Testis (tissue), 2 donors: ENCODE data around the gene BHLHE40.

Source experiments
- CTCF ChIP-seq, 3 experiments: fragments of 450-650 bp in 2 of 3; fragments of 200-600 bp in 1 of 3; sonication (generic) in 1 of 3; IDR thresholded peaks; one replicate each; pipeline ENCODE4 v1.5.1; 2016 to 2019; ENCODE audit warnings: antibody characterized with exemption in 3 of 3, mild to moderate bottlenecking in 2 of 3, moderate library complexity in 1 of 3
- POLR2A ChIP-seq: fragments of 450-650 bp; IDR thresholded peaks from one replicate; pipeline ENCODE4 v1.6.1; 2017; ENCODE audit warnings: antibody characterized with exemption, mild to moderate bottlenecking, moderate library complexity

- TF ChIP-seq CTCF (IDR thresholded peaks at IDR 0.05) (no peak), POLR2A (no peak)
Measured at GRCh38 chr3:4986175-4986781, 7.0 kb downstream of the BHLHE40 start.
